ENCODE data around the gene C1R. TPM values are rescaled to one million over a fixed set of nuclear protein-coding genes. Genes with fewer than 3 reads are reported as not detected.

The C1R gene
- total and polyA plus RNA-seq, 5 donors: 201 to 447 (median 340) TPM

GRCh38 chr12:7118881-7119280, 26.6 kb upstream of the C1R start:
- no peak overlapping the region for H3K27ac ChIP-seq (ENCODE audit: low read length)
- DNase-seq (peak in 1 of 3 donors; percentile 38), ATAC-seq (no peak)
- no peaks in the 10 kb centered on the region for H3K27me3 ChIP-seq (ENCODE audit: control insufficient read depth, insufficient read depth)
- intact Hi-C loops (cut with DNase I): loop anchor here in 1 of 4 donors (10.0 kb wide), 1 partner anchor 174 kb away; the partner anchor contains the start of genes C12orf57 and RNU7-1
- 91% methylated on average over 3 of the region's 3 CpGs for WGBS
- no peaks in the 10 kb centered on the region for H3K9me3 ChIP-seq (ENCODE audit: control insufficient read depth, low read length)
- H3K4me3 ChIP-seq (ENCODE audit: low read length): no peak overlapping the region
- no peaks in the 10 kb centered on the region for H3K4me1 ChIP-seq (ENCODE audit: control insufficient read depth, insufficient read depth, low read length)

GRCh38 chr12:7117670-7118069, 25.4 kb upstream of the C1R start:
- H3K4me1 ChIP-seq (ENCODE audit: control insufficient read depth, insufficient read depth, low read length): no peaks in the 10 kb centered on the region
- no peak for ATAC-seq
- H3K9me3 ChIP-seq (ENCODE audit: control insufficient read depth, low read length): no peaks in the 10 kb centered on the region
- 88% methylated on average over 3 of the region's 3 CpGs for WGBS
- DNase-seq: no peak
- H3K27me3 ChIP-seq (ENCODE audit: control insufficient read depth, insufficient read depth): no peaks in the 10 kb centered on the region
- intact Hi-C loops (cut with DNase I): loop anchor here in 1 of 4 donors (10.0 kb wide), 1 partner anchor 173 kb away; the partner anchor contains the start of genes C12orf57 and RNU7-1
- H3K4me3 ChIP-seq (ENCODE audit: low read length): no peak overlapping the region
- no peak overlapping the region for H3K27ac ChIP-seq (ENCODE audit: low read length)

- H3K27me3 ChIP-seq (ENCODE audit: control insufficient read depth, insufficient read depth): no peaks in the 10 kb centered on the region
- no peak overlapping the region for H3K27ac ChIP-seq (ENCODE audit: low read length)
- DNase-seq: no peak
- WGBS: 89% methylated on average over 9 of the region's 9 CpGs
- no peak for ATAC-seq
- no peaks in the 10 kb centered on the region for H3K4me1 ChIP-seq (ENCODE audit: control insufficient read depth, insufficient read depth, low read length)
- no peaks in the 10 kb centered on the region for H3K9me3 ChIP-seq (ENCODE audit: control insufficient read depth, low read length)
- no peak overlapping the region for H3K4me3 ChIP-seq (ENCODE audit: low read length)
- intact Hi-C loops (cut with DNase I): loop anchor here in 1 of 4 donors (10.0 kb wide), 1 partner anchor 172 kb away; the partner anchor contains the start of genes C12orf57 and RNU7-1
Observed at GRCh38 chr12:7116916-7117315, 24.7 kb upstream of the C1R start.

GRCh38 chr12:7116196-7116595, 24.0 kb upstream of the C1R start:
- intact Hi-C loops (cut with DNase I): loop anchor here in 1 of 4 donors (10.0 kb wide), 1 partner anchor 171 kb away; the partner anchor contains the start of genes C12orf57 and RNU7-1
- H3K4me1 ChIP-seq (ENCODE audit: control insufficient read depth, insufficient read depth, low read length): no peaks in the 10 kb centered on the region
- ATAC-seq (no peak), DNase-seq (no peak)
- H3K4me3 ChIP-seq (ENCODE audit: low read length): no peak overlapping the region
- H3K9me3 ChIP-seq (ENCODE audit: control insufficient read depth, low read length): no peaks in the 10 kb centered on the region
- WGBS: 85% methylated on average over 3 of the region's 3 CpGs
- H3K27me3 ChIP-seq (ENCODE audit: control insufficient read depth, insufficient read depth): no peaks in the 10 kb centered on the region
- H3K27ac ChIP-seq (ENCODE audit: low read length): no peak overlapping the region

- Histone ChIP-seq H3K27ac (ENCODE audit: low read length) (no peak overlapping the region), H3K9me3 (ENCODE audit: control insufficient read depth, low read length) (no peaks in the 10 kb centered on the region), H3K4me1 (ENCODE audit: control insufficient read depth, insufficient read depth, low read length) (no peaks in the 10 kb centered on the region), H3K27me3 (ENCODE audit: control insufficient read depth, insufficient read depth) (no peaks in the 10 kb centered on the region), H3K4me3 (ENCODE audit: low read length) (no peak overlapping the region)
- 88% methylated on average over 6 of the region's 6 CpGs for WGBS
- DNase-seq (no peak), ATAC-seq (no peak)
- intact Hi-C loops (cut with DNase I): loop anchor here in 3 of 4 donors (5.0 to 10.0 kb wide), 3 partner anchors 53 to 170 kb away; partner anchors contain the start of genes C12orf57 (in 1 of the 3), C1S (in 1 of the 3) and RNU7-1 (in 1 of the 3)
Observed at GRCh38 chr12:7114851-7115250, 22.6 kb upstream of the C1R start.

GRCh38 chr12:7114008-7114407, 21.8 kb upstream of the C1R start:
- Histone ChIP-seq H3K9me3 (ENCODE audit: control insufficient read depth, low read length) (no peaks in the 10 kb centered on the region), H3K4me1 (ENCODE audit: control insufficient read depth, insufficient read depth, low read length) (peaks cover 2% of the 10 kb centered on the region), H3K27ac (ENCODE audit: low read length) (no peak overlapping the region), H3K4me3 (ENCODE audit: low read length) (no peak overlapping the region), H3K27me3 (ENCODE audit: control insufficient read depth, insufficient read depth) (no peaks in the 10 kb centered on the region)
- intact Hi-C loops (cut with DNase I): loop anchor here in 3 of 4 donors (5.0 to 10.0 kb wide), 3 partner anchors 52 to 169 kb away; partner anchors contain the start of genes C12orf57 (in 1 of the 3), C1S (in 1 of the 3) and RNU7-1 (in 1 of the 3)
- DNase-seq (no peak), ATAC-seq (no peak)
- WGBS: 88% methylated on average over 11 of the region's 11 CpGs

- no peak overlapping the region for H3K27ac ChIP-seq (ENCODE audit: low read length)
- H3K4me1 ChIP-seq (ENCODE audit: control insufficient read depth, insufficient read depth, low read length): peaks cover 2% of the 10 kb centered on the region
- intact Hi-C loops (cut with DNase I): loop anchor here in 3 of 4 donors (5.0 to 10.0 kb wide), 3 partner anchors 51 to 169 kb away; partner anchors contain the start of genes C12orf57 (in 1 of the 3), C1S (in 1 of the 3) and RNU7-1 (in 1 of the 3)
- H3K27me3 ChIP-seq (ENCODE audit: control insufficient read depth, insufficient read depth): no peaks in the 10 kb centered on the region
- no peak overlapping the region for H3K4me3 ChIP-seq (ENCODE audit: low read length)
- peak in 1 of 3 donors; percentile 31 for DNase-seq
- H3K9me3 ChIP-seq (ENCODE audit: control insufficient read depth, low read length): no peaks in the 10 kb centered on the region
- 31% methylated on average over 5 of the region's 5 CpGs for WGBS
- ATAC-seq: peak in 1 of 2 donors; percentile 12
Observed at GRCh38 chr12:7113389-7113871, 21.2 kb upstream of the C1R start.

GRCh38 chr12:7112041-7112440, 19.8 kb upstream of the C1R start:
- intact Hi-C loops (cut with DNase I): loop anchor here in 3 of 4 donors (5.0 to 10.0 kb wide), 3 partner anchors 50 to 167 kb away; partner anchors contain the start of genes C12orf57 (in 1 of the 3), C1S (in 1 of the 3) and RNU7-1 (in 1 of the 3)
- H3K4me3 ChIP-seq (ENCODE audit: low read length): no peak overlapping the region
- ATAC-seq (no peak), DNase-seq (no peak)
- H3K27me3 ChIP-seq (ENCODE audit: control insufficient read depth, insufficient read depth): no peaks in the 10 kb centered on the region
- no peak overlapping the region for H3K27ac ChIP-seq (ENCODE audit: low read length)
- 73% methylated on average over 4 of the region's 4 CpGs for WGBS
- peaks cover 2% of the 10 kb centered on the region for H3K4me1 ChIP-seq (ENCODE audit: control insufficient read depth, insufficient read depth, low read length)
- no peaks in the 10 kb centered on the region for H3K9me3 ChIP-seq (ENCODE audit: control insufficient read depth, low read length)

- H3K27ac ChIP-seq (ENCODE audit: low read length): no peak overlapping the region
- H3K4me1 ChIP-seq (ENCODE audit: control insufficient read depth, insufficient read depth, low read length): peaks cover 2% of the 10 kb centered on the region
- intact Hi-C loops (cut with DNase I): loop anchor here in 3 of 4 donors (5.0 to 10.0 kb wide), 3 partner anchors 48 to 166 kb away; partner anchors contain the start of genes C12orf57 (in 1 of the 3), C1S (in 1 of the 3) and RNU7-1 (in 1 of the 3)
- H3K27me3 ChIP-seq (ENCODE audit: control insufficient read depth, insufficient read depth): no peaks in the 10 kb centered on the region
- no peak for ATAC-seq
- H3K4me3 ChIP-seq (ENCODE audit: low read length): no peak overlapping the region
- no peak for DNase-seq
- WGBS: 88% methylated on average over 5 of the region's 5 CpGs
- H3K9me3 ChIP-seq (ENCODE audit: control insufficient read depth, low read length): no peaks in the 10 kb centered on the region
Observed at GRCh38 chr12:7110661-7111060, 18.4 kb upstream of the C1R start.

- ATAC-seq: no peak
- intact Hi-C loops (cut with DNase I): loop anchor here in 2 of 4 donors (5.0 to 10.0 kb wide), 2 partner anchors 47 to 155 kb away; partner anchors contain the start of genes C1S (in 1 of the 2) and PTPN6 (in 1 of the 2)
- no peak overlapping the region for H3K4me3 ChIP-seq (ENCODE audit: low read length)
- H3K9me3 ChIP-seq (ENCODE audit: control insufficient read depth, low read length): no peaks in the 10 kb centered on the region
- H3K27me3 ChIP-seq (ENCODE audit: control insufficient read depth, insufficient read depth): no peaks in the 10 kb centered on the region
- peaks cover 2% of the 10 kb centered on the region for H3K4me1 ChIP-seq (ENCODE audit: control insufficient read depth, insufficient read depth, low read length)
- H3K27ac ChIP-seq (ENCODE audit: low read length): no peak overlapping the region
- WGBS: 58% methylated on average over 5 of the region's 5 CpGs
- no peak for DNase-seq
Observed at GRCh38 chr12:7109572-7109920, 17.3 kb upstream of the C1R start.
